Measurements from ENCODE around the gene ATP8A2.
"Not testable (repeated sequence)": the region's sequence is repeated elsewhere in the genome, so short reads cannot be mapped to it uniquely, and the experiment has no call there.

Gene ATP8A2

GRCh38 chr13:25371875-25372283 is at the start of gene ATP8A2:
Gene ATP8A2, plus strand, starts transcription at chr13:25371974. Its CDS starts 239 bp downstream, at chr13:25372213.
- DNase-seq (ENCODE audit: low read depth in 2 of 2), result no peak

DNA sequence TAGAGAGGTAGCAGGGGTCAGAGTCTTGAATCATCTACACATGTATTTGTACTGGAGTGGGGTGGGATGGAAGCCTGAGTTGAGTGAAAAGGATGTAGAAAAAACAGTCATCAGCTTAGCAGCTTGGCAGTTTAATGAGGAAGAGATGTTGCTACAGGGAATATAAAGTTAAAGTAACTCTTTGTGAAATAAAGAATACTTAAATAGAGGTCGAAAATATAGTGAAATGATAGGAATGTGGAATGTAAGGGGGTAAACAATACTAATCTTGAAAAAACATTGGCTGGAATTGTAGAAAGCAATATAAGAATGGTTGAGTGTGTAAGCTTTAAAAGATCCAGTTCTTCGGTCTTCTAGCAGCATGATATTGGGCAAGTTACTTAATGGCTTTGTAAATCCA is 47.7 kb upstream of the ATP8A2 start:
- DNase-seq (ENCODE audit: low read depth in 2 of 2), result no peak

GRCh38 chr13:25329706-25330105 is 42.1 kb upstream of the ATP8A2 start:
- no peak for DNase-seq (ENCODE audit: low read depth in 2 of 2)

- no peak for DNase-seq (ENCODE audit: low read depth in 2 of 2)
Observed at GRCh38 chr13:25330541-25330940, 41.2 kb upstream of the ATP8A2 start.

DNA sequence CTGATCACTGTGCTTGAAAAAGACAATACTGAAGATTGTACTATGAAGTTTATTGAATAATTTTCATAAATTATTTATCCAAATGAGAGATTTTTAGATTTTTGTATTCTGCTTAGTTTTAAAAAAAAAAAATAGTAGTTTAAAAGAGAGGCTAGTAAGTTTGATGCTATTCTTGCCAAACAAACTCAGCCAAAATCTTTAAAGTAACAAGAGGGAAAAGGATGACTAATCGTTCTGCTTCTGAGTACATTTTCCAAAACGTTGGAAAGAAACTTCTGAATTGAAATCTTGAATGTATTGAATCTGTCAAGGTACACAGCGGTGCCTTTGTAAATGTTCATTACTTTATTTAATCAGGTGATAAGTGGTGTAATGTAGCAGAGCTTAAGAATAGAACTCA is 35.9 kb upstream of the ATP8A2 start:
- DNase-seq (ENCODE audit: low read depth in 2 of 2), result no peak

DNA sequence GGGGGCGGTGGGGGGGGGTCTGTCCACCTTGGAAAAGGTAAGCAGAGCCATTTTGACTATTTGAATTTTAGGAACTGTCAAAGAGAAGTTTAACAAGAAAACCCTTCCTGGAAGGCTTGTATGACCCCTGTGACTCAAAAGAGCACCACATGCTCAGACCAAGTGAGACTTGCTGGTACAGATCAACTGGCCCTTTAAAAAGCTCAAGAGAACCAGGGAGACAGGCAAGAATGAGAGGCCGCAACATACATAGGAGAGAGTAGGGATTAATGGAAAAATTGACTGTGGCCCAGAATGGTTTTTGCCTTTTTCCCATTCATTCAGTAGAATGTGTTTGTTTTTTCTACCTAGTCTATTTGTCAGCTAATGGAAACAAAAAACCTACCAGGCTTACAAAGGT is 26.2 kb upstream of the ATP8A2 start:
- DNase-seq (ENCODE audit: low read depth in 2 of 2), result no peak

- no peak for DNase-seq (ENCODE audit: low read depth in 2 of 2)
Observed at GRCh38 chr13:25347151-25347550, 24.6 kb upstream of the ATP8A2 start.

DNA sequence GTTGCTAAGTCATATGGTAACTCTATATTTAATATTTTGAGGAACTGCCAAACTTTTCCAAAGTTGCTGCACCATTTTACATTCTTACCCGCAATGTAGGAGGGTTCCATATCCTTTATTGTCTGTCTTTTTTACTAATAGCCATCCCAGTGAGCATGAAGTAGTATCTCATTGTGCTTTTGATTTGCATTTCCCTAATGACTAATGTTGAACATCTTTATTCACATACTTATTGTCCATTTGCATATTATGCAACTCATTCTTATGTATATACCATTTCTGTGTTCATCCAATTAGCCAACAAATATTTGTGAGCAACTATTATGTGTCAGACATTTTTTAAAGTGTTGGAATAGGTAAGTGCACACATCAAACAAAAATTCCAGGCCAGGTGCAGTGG is 20.4 kb upstream of the ATP8A2 start:
- no peak for DNase-seq (ENCODE audit: low read depth in 2 of 2)

- DNase-seq (ENCODE audit: low read depth in 2 of 2), result no peak
Observed at GRCh38 chr13:25352230-25352629, 19.5 kb upstream of the ATP8A2 start.

- DNase-seq (ENCODE audit: low read depth in 2 of 2), result no peak
Observed at GRCh38 chr13:25352806-25353205, 19.0 kb upstream of the ATP8A2 start.

DNA sequence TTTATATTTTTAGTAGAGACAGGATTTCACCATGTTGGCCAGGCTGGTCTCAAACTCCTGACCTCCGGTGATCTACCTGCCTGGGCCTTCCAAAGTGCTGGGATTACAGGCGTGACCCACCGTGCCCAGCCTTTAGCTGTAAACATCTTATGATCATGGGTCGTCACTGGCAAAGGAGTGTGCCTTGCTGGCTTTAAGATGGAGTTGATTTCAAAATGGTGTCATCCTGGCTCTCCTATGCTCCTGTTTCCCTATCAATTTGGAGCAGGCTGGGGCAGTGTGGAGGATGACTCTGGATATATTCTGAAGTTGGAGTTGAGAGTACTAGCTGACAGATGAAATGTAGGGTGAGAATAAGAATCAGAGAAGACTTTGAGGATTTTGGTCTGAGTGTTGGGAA is 18.4 kb upstream of the ATP8A2 start:
- no peak for DNase-seq (ENCODE audit: low read depth in 2 of 2)

GRCh38 chr13:25354377-25354776 is 17.4 kb upstream of the ATP8A2 start:
- DNase-seq (ENCODE audit: low read depth in 2 of 2), result no peak

DNA sequence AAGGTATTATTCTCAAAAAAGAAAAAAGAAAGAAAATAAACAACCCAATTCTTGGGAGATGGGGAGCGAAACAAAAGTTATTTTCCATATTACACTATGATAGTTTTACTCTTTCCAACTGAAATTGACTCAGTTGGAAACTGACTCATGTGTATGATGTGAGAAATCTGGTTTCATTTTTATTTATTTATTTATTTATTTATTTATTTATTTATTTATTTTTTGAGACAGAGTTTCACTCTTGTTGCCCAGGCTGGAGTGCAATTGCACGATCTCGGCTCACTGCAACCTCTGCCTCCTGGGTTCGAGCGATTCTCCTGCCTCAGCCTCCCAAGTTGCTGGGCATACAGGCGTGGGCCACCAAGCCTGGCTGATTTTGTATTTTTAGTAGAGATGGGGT is 11.3 kb upstream of the ATP8A2 start:
- not testable (repeated sequence) for DNase-seq (ENCODE audit: low read depth in 2 of 2)

GRCh38 chr13:25365720-25366235 is 6.0 kb upstream of the ATP8A2 start:
- no peak for DNase-seq (ENCODE audit: low read depth in 2 of 2)

- no peak for DNase-seq (ENCODE audit: low read depth in 2 of 2)
Observed at GRCh38 chr13:25371158-25371874, 458 bp upstream of the ATP8A2 start.

- no peak for DNase-seq (ENCODE audit: low read depth in 2 of 2)
Observed at GRCh38 chr13:25372284-25373081, 709 bp downstream of the ATP8A2 start.

- DNase-seq (ENCODE audit: low read depth in 2 of 2), result peak in 1 of 2 experiments; percentile 10
Observed at GRCh38 chr13:25375727-25376358, 4.1 kb downstream of the ATP8A2 start.

DNA sequence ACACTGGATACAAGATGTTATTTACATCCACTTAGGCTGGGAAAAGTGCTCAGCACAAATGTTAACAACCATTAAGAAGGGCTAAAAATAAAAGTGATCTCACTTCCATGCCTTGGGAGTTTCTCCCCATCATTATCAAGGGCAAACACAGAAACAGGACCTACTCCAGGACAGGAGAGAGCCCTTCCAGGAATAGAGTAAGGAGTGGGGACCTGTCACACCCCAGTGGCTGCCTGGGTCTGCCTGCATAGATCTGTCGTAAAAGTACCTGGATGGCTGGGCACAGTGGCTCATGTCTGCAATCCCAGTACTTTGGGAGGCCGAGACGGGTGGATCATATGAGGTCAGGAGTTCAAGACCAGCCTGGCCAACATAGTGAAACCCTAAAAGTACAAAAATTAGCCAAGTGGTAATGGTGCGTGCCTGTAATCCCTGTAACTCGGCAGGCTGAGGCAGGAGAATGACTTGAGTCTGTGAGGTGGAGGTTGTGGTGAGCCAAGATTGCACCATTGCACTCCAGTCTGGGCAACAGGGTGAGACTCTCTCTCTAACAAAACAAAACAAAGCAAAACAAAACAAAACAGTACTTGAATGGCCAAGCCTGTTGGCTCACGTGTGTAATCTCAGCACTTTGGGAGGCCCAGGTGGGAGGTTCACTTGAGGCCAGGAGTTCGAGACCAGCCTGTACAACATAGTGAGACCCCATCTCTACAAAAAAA is 5.6 kb downstream of the ATP8A2 start:
- DNase-seq (ENCODE audit: low read depth in 2 of 2), result no peak

- DNase-seq (ENCODE audit: low read depth in 2 of 2), result no peak
Observed at GRCh38 chr13:25378528-25378927, 6.8 kb downstream of the ATP8A2 start.

DNA sequence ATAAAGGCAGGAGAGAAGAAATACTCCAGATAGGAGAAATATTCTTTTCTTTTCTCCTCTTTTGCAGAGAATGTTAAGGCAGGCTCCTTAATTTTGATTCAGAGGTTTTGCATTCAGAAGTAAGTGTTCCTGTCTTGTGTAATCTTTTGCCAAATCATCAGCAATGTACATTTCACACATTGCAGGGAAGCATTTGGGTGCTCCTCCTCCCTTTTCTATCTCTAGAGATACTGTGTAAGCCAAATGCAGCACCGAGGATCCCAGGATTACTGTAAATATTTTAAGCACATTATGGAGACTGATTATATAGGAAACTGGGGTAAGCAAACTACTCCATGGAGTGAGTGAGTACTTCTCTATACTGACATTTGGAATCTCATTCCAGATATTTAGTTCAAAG is 7.2 kb downstream of the ATP8A2 start:
- DNase-seq (ENCODE audit: low read depth in 2 of 2), result no peak

- DNase-seq (ENCODE audit: low read depth in 2 of 2), result no peak
Observed at GRCh38 chr13:25380082-25380481, 8.3 kb downstream of the ATP8A2 start.

Data from stimulated activated CD4-positive, alpha-beta T cell treated with anti-CD3 and anti-CD28 coated beads, Interleukin-12 subunit alpha, Interleukin-12 subunit beta, amount 100 ng/mL, for 24 hours (primary cell).